Activated CD8-positive, alpha-beta memory T cell treated with anti-CD3 and anti-CD28 coated beads for 24 hours (primary cell): ENCODE measurements around the gene PLCL2.
A peak's percentile ranks its signal among the peaks of the same experiment; 100 is the strongest.

ENCODE experiments used
- DNase-seq: peaks from one replicate; pipeline ENCODE4 v3.0.0-alpha.2; 2020

PLCL2 gene

GRCh38 chr3:16866571-16866970, 18.2 kb upstream of the PLCL2 start:
- DNase-seq = no peak

GRCh38 chr3:16868513-16868912, 16.2 kb upstream of the PLCL2 start:
- no peak for DNase-seq

GRCh38 chr3:16869261-16870005, 15.3 kb upstream of the PLCL2 start:
- DNase-seq = no peak

GRCh38 chr3:16871915-16872842, 12.6 kb upstream of the PLCL2 start:
- DNase-seq = no peak

- no peak for DNase-seq
Measured at GRCh38 chr3:16873872-16874271, 10.9 kb upstream of the PLCL2 start.

- DNase-seq = no peak
Measured at GRCh38 chr3:16875876-16876550, 8.7 kb upstream of the PLCL2 start.

GRCh38 chr3:16877505-16877904, 7.2 kb upstream of the PLCL2 start:
- no peak for DNase-seq

GRCh38 chr3:16877911-16878310, 6.8 kb upstream of the PLCL2 start:
- no peak for DNase-seq

GRCh38 chr3:16881896-16882630, 2.7 kb upstream of the PLCL2 start:
- no peak for DNase-seq

GRCh38 chr3:16883057-16883722, 1.6 kb upstream of the PLCL2 start:
- no peak for DNase-seq

GRCh38 chr3:16883723-16884083, 1.1 kb upstream of the PLCL2 start:
- DNase-seq = no peak

GRCh38 chr3:16884084-16884747, 539 bp upstream of the PLCL2 start:
- peak; percentile 92 for DNase-seq

- no peak for DNase-seq
Measured at GRCh38 chr3:16885593-16886302, 993 bp downstream of the PLCL2 start.

- no peak for DNase-seq
Measured at GRCh38 chr3:16886303-16886683, 1.5 kb downstream of the PLCL2 start.

GRCh38 chr3:16887130-16887529, 2.4 kb downstream of the PLCL2 start:
- no peak for DNase-seq

GRCh38 chr3:16888356-16888755, 3.6 kb downstream of the PLCL2 start:
- DNase-seq = no peak

GRCh38 chr3:16888785-16889607, 4.2 kb downstream of the PLCL2 start:
- no peak for DNase-seq

GRCh38 chr3:16890597-16891333, 6.0 kb downstream of the PLCL2 start:
- DNase-seq = no peak

GRCh38 chr3:16893618-16894200, 9.0 kb downstream of the PLCL2 start:
- no peak for DNase-seq
